ENCODE results near the gene DHX36. TPM values are rescaled to one million over a fixed set of nuclear protein-coding genes. Genes with fewer than 3 reads are reported as not detected.

The DHX36 gene
- total RNA-seq, 6 donors from 2014 or later, result 35.0 to 95.3 (median 54.2) TPM

DNA sequence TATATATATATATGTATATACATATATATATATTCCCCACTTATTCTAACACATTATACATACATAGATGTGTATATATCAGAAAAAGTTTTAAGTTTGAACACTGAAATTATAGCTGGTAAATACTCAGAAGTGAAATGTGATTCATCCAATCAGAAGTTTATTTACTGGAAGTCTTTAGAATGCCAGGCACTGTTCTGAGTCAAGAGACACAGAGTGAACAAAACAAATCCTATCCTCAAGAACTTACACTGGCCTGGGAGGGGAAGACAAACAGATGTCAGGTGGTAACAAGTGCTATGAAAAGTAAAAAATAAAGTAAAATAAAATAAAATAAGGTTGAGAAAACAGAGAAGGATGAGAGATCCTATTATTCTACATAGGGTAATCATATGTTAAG is 13.4 kb downstream of the DHX36 start:
- Histone ChIP-seq H3K9me3 (no peaks in the 10 kb centered on the region), H3K4me3 (no peak overlapping the region), H3K27ac (no peak overlapping the region), H3K4me1 (no peaks in the 10 kb centered on the region), H3K36me3 (peaks cover 17 to 77% (median 20%) of the 10 kb centered on the region in 4 donors), H3K27me3 (no peaks in the 10 kb centered on the region)
- ATAC-seq (ENCODE audit: low FRiP score in 2 of 2), result no peak
- TF ChIP-seq EP300 (IDR thresholded peaks at IDR 0.05), result no peak
- no peak for TF ChIP-seq POLR2AphosphoS5 (IDR thresholded peaks at IDR 0.05)
- TF ChIP-seq POLR2A (IDR thresholded peaks at IDR 0.05), result no peak
- TF ChIP-seq, protein P1, sequence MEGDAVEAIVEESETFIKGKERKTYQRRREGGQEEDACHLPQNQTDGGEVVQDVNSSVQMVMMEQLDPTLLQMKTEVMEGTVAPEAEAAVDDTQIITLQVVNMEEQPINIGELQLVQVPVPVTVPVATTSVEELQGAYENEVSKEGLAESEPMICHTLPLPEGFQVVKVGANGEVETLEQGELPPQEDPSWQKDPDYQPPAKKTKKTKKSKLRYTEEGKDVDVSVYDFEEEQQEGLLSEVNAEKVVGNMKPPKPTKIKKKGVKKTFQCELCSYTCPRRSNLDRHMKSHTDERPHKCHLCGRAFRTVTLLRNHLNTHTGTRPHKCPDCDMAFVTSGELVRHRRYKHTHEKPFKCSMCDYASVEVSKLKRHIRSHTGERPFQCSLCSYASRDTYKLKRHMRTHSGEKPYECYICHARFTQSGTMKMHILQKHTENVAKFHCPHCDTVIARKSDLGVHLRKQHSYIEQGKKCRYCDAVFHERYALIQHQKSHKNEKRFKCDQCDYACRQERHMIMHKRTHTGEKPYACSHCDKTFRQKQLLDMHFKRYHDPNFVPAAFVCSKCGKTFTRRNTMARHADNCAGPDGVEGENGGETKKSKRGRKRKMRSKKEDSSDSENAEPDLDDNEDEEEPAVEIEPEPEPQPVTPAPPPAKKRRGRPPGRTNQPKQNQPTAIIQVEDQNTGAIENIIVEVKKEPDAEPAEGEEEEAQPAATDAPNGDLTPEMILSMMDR (IDR thresholded peaks at IDR 0.05), result no peak
- no peak for DNase-seq

DNA sequence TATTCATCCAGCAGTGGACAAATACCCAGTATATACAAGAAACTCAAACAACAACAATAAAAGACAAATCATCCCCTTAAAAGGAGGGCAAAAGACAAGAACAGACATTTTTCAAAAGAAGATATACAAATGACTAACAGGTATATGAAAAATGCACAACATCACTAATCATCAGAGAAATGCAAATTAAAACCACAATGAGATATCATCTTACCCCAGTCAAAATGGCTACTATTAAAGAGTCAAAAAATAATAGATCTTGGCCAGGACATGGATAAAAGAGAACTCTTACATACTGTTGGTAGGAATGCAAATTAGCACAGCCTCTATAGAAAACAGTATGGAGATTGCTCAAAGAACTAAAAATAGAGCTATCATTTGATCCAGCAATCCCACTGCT is 16.9 kb downstream of the DHX36 start:
- TF ChIP-seq EP300 (IDR thresholded peaks at IDR 0.05) (no peak), POLR2AphosphoS5 (IDR thresholded peaks at IDR 0.05) (no peak), POLR2A (IDR thresholded peaks at IDR 0.05) (no peak)
- TF ChIP-seq, protein P1 (IDR thresholded peaks at IDR 0.05), result no peak
- peaks cover 25 to 76% (median 26%) of the 10 kb centered on the region in 4 donors for H3K36me3 ChIP-seq
- no peak overlapping the region for H3K27ac ChIP-seq
- H3K4me3 ChIP-seq, result no peak overlapping the region
- no peak for ATAC-seq (ENCODE audit: low FRiP score in 2 of 2)
- no peaks in the 10 kb centered on the region for H3K9me3 ChIP-seq
- DNase-seq, result no peak
- no peaks in the 10 kb centered on the region for H3K27me3 ChIP-seq
- no peaks in the 10 kb centered on the region for H3K4me1 ChIP-seq

DNA sequence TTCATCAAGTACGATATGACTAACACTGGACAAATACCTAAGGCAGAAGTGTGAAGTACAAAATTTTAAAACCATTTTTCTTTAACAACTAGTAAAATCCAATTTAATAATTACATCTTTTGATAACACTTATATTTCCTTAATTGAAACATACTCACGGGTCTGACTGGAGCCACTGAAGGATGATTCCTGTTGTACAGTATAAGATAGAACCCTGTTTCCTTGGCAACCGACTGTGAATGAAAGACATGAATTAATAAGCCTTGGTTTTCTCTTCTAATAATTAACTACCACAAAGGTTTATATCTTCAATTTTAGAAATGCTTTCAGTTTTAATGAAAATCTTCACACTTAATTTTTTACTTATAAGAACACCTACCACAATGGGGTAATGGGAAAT is 19.4 kb downstream of the DHX36 start:
- Histone ChIP-seq H3K4me1 (no peaks in the 10 kb centered on the region), H3K4me3 (no peak overlapping the region), H3K9me3 (no peaks in the 10 kb centered on the region), H3K27me3 (no peaks in the 10 kb centered on the region), H3K27ac (no peak overlapping the region), H3K36me3 (peaks cover 27 to 82% (median 45%) of the 10 kb centered on the region in 4 donors)
- ATAC-seq (ENCODE audit: low FRiP score in 2 of 2) (no peak), DNase-seq (no peak)
- WGBS, 2 donors, result 93 to 98% methylated on average over 3 of the region's 3 CpGs
- no peak for TF ChIP-seq EP300 (IDR thresholded peaks at IDR 0.05)
- TF ChIP-seq POLR2A (IDR thresholded peaks at IDR 0.05), result no peak
- TF ChIP-seq, protein P1 (IDR thresholded peaks at IDR 0.05), result no peak
- TF ChIP-seq POLR2AphosphoS5 (IDR thresholded peaks at IDR 0.05), result no peak

DNA sequence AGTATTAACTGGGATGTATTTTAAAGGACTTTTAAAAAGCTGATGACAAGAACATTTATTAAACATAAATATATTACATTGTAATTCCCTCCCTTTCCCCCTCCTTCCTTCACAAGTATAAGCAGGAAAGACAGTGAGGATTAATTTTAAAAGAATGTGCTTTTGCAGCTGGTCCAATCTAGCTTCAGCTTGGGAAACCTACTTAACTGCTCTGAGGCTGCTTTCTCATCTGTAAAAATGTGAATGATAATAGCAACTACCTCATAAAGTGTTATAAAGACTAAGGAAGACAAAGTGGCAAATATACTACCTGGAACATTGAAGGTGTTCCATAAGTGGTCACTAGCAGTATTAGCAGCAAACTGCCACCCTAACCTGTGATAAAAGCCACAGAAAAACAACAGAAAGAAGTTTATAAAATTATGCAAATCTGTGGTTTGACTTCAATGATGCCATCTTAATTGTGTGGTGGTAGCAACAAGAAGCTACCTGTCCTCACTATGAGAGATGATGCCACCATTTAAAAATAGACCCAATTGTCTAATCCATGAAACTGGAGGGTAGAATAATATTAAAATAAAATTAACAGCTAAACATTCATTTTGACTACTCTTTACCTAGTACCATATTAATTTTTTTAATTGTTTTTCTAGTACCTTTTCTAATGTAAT is 20.0 kb downstream of the DHX36 start:
- no peak for ATAC-seq (ENCODE audit: low FRiP score in 2 of 2)
- H3K36me3 ChIP-seq, result peaks cover 27 to 82% (median 50%) of the 10 kb centered on the region in 4 donors

More for the DNA sequence above, 20.0 kb downstream of the DHX36 start:
- H3K27me3 ChIP-seq, result no peaks in the 10 kb centered on the region
- H3K4me1 ChIP-seq, result no peaks in the 10 kb centered on the region
- H3K9me3 ChIP-seq, result no peaks in the 10 kb centered on the region
- no peak overlapping the region for H3K27ac ChIP-seq
- H3K4me3 ChIP-seq, result no peak overlapping the region
- TF ChIP-seq, protein P1 (IDR thresholded peaks at IDR 0.05), result no peak
- TF ChIP-seq EP300 (IDR thresholded peaks at IDR 0.05) (no peak), POLR2AphosphoS5 (IDR thresholded peaks at IDR 0.05) (no peak), POLR2A (IDR thresholded peaks at IDR 0.05) (no peak)
- DNase-seq, result no peak
